Duodenal mucosa (tissue), 2 donors: ENCODE measurements around the gene FRRS1.

Experiments used
- H3K27ac ChIP-seq: one replicate; pipeline ENCODE4 v1.7.0; 2013; ENCODE audit warnings: low read depth, low read length
- H3K27me3 ChIP-seq, 2 donors: one replicate each; pipeline ENCODE4 v1.7.0; 2013; ENCODE audit warnings: low read length in 2 of 2, control low read depth in 1 of 2; ENCODE audit not compliant: insufficient read depth in 2 of 2, control insufficient read depth in 1 of 2
- H3K36me3 ChIP-seq, 2 donors: one replicate each; pipeline ENCODE4 v1.7.0; 2013; ENCODE audit warnings: low read length in 2 of 2, control low read depth in 1 of 2; ENCODE audit not compliant: insufficient read depth in 2 of 2, control insufficient read depth in 1 of 2
- H3K4me1 ChIP-seq, 2 donors: one replicate each; pipeline ENCODE4 v1.7.0; 2013; ENCODE audit warnings: low read length in 2 of 2, control low read depth in 1 of 2; ENCODE audit not compliant: insufficient read depth in 2 of 2, control insufficient read depth in 1 of 2
- H3K4me3 ChIP-seq, 2 donors: one replicate each; pipeline ENCODE4 v1.7.0; 2013; ENCODE audit warnings: low read length in 2 of 2, low read depth in 1 of 2
- H3K9ac ChIP-seq, 2 donors: one replicate each; pipeline ENCODE4 v1.7.0; 2013; ENCODE audit warnings: low read length in 2 of 2, low read depth in 1 of 2
- H3K9me3 ChIP-seq, 2 donors: one replicate each; pipeline ENCODE4 v1.7.0; 2013; ENCODE audit warnings: low read length in 2 of 2, control low read depth in 1 of 2; ENCODE audit not compliant: control insufficient read depth in 1 of 2

FRRS1 gene

GRCh38 chr1:99672530-99673213 lies 93.8 kb downstream of the FRRS1 start:
- Histone ChIP-seq H3K36me3 (no peaks in the 10 kb centered on the region), H3K9me3 (no peaks in the 10 kb centered on the region), H3K4me1 (no peaks in the 10 kb centered on the region), H3K27me3 (no peaks in the 10 kb centered on the region), H3K4me3 (no peak overlapping the region), H3K27ac (no peak overlapping the region), H3K9ac (no peak overlapping the region)

GRCh38 chr1:99672038-99672437 lies 94.4 kb downstream of the FRRS1 start:
- H3K27me3 ChIP-seq: no peaks in the 10 kb centered on the region
- no peak overlapping the region for H3K27ac ChIP-seq
- H3K9me3 ChIP-seq: no peaks in the 10 kb centered on the region
- H3K36me3 ChIP-seq: no peaks in the 10 kb centered on the region
- H3K9ac ChIP-seq: no peak overlapping the region
- H3K4me1 ChIP-seq: no peaks in the 10 kb centered on the region
- no peak overlapping the region for H3K4me3 ChIP-seq

- no peaks in the 10 kb centered on the region for H3K27me3 ChIP-seq
- H3K36me3 ChIP-seq: no peaks in the 10 kb centered on the region
- no peaks in the 10 kb centered on the region for H3K9me3 ChIP-seq
- no peak overlapping the region for H3K9ac ChIP-seq
- no peak overlapping the region for H3K27ac ChIP-seq
- H3K4me3 ChIP-seq: no peak overlapping the region
- no peaks in the 10 kb centered on the region for H3K4me1 ChIP-seq
Measured at GRCh38 chr1:99670583-99670982, 95.9 kb downstream of the FRRS1 start.

- no peak overlapping the region for H3K27ac ChIP-seq
- no peak overlapping the region for H3K9ac ChIP-seq
- no peaks in the 10 kb centered on the region for H3K27me3 ChIP-seq
- H3K4me3 ChIP-seq: no peak overlapping the region
- no peaks in the 10 kb centered on the region for H3K36me3 ChIP-seq
- H3K9me3 ChIP-seq: no peaks in the 10 kb centered on the region
- H3K4me1 ChIP-seq: no peaks in the 10 kb centered on the region
Measured at GRCh38 chr1:99669821-99670220, 96.6 kb downstream of the FRRS1 start.

GRCh38 chr1:99669376-99669775 lies 97.1 kb downstream of the FRRS1 start:
- no peak overlapping the region for H3K4me3 ChIP-seq
- H3K36me3 ChIP-seq: no peaks in the 10 kb centered on the region
- H3K4me1 ChIP-seq: no peaks in the 10 kb centered on the region
- no peaks in the 10 kb centered on the region for H3K27me3 ChIP-seq
- H3K9me3 ChIP-seq: no peaks in the 10 kb centered on the region
- no peak overlapping the region for H3K27ac ChIP-seq
- H3K9ac ChIP-seq: no peak overlapping the region

GRCh38 chr1:99665212-99665611 lies 101.2 kb downstream of the FRRS1 start:
- no peak overlapping the region for H3K4me3 ChIP-seq
- no peaks in the 10 kb centered on the region for H3K4me1 ChIP-seq
- no peaks in the 10 kb centered on the region for H3K36me3 ChIP-seq
- H3K9ac ChIP-seq: no peak overlapping the region
- no peak overlapping the region for H3K27ac ChIP-seq
- no peaks in the 10 kb centered on the region for H3K27me3 ChIP-seq
- H3K9me3 ChIP-seq: no peaks in the 10 kb centered on the region

- Histone ChIP-seq H3K4me1 (no peaks in the 10 kb centered on the region), H3K4me3 (no peak overlapping the region), H3K36me3 (no peaks in the 10 kb centered on the region), H3K9me3 (no peaks in the 10 kb centered on the region), H3K9ac (no peak overlapping the region), H3K27ac (no peak overlapping the region), H3K27me3 (no peaks in the 10 kb centered on the region)
Measured at GRCh38 chr1:99663501-99663900, 102.9 kb downstream of the FRRS1 start.

GRCh38 chr1:99662539-99663080 lies 103.8 kb downstream of the FRRS1 start:
- Histone ChIP-seq H3K4me1 (peaks cover 0 to 4% of the 10 kb centered on the region in 2 donors), H3K27ac (no peak overlapping the region), H3K9me3 (no peaks in the 10 kb centered on the region), H3K4me3 (no peak overlapping the region), H3K9ac (no peak overlapping the region), H3K27me3 (no peaks in the 10 kb centered on the region), H3K36me3 (no peaks in the 10 kb centered on the region)

GRCh38 chr1:99661780-99662179 lies 104.7 kb downstream of the FRRS1 start:
- H3K9me3 ChIP-seq: no peaks in the 10 kb centered on the region
- no peaks in the 10 kb centered on the region for H3K36me3 ChIP-seq
- H3K4me1 ChIP-seq: peaks cover 0 to 5% of the 10 kb centered on the region in 2 donors
- H3K9ac ChIP-seq: no peak overlapping the region
- H3K27me3 ChIP-seq: no peaks in the 10 kb centered on the region
- H3K4me3 ChIP-seq: no peak overlapping the region
- no peak overlapping the region for H3K27ac ChIP-seq

- no peaks in the 10 kb centered on the region for H3K27me3 ChIP-seq
- H3K9ac ChIP-seq: no peak overlapping the region
- H3K4me3 ChIP-seq: no peak overlapping the region
- no peak overlapping the region for H3K27ac ChIP-seq
- H3K36me3 ChIP-seq: no peaks in the 10 kb centered on the region
- H3K9me3 ChIP-seq: no peaks in the 10 kb centered on the region
- H3K4me1 ChIP-seq: peaks cover 0 to 5% of the 10 kb centered on the region in 2 donors
Measured at GRCh38 chr1:99660496-99660895, 105.9 kb downstream of the FRRS1 start.
